Omental fat pad (tissue), 4 donors: ENCODE measurements around the gene HNRNPH2. TPM values are rescaled to one million over a fixed set of nuclear protein-coding genes. Genes with fewer than 3 reads are reported as not detected.

Experiments
- ATAC-seq: fragments of 150-250 bp; one replicate; pipeline ENCODE4 v1.9.1; 2016; ENCODE audit warnings: mild to moderate bottlenecking, moderate library complexity; ENCODE audit not compliant: low FRiP score
- DNase-seq: peaks from one replicate; pipeline ENCODE4 v3.0.0-alpha.2; 2019; ENCODE audit warnings: low spot score
- total RNA-seq, 4 donors: library from RNA; depleted of rRNA; stranded (reverse); fragments of >200 nt; gene quantifications; one replicate each; pipeline ENCODE4 v1.1.0, GENCODE V29; 2016
- TF ChIP-seq, protein P1 (sequence below), 3 donors: fragments of 450-650 bp; IDR thresholded peaks; one replicate each; pipeline ENCODE4 v1.5.1; 2016 to 2017; ENCODE audit warnings: antibody characterized with exemption in 3 of 3, mild to moderate bottlenecking in 3 of 3, moderate library complexity in 2 of 3

The HNRNPH2 gene
- total RNA-seq, 4 donors from 2014 or later = 49.3 to 60.8 (median 55.1) TPM

DNA sequence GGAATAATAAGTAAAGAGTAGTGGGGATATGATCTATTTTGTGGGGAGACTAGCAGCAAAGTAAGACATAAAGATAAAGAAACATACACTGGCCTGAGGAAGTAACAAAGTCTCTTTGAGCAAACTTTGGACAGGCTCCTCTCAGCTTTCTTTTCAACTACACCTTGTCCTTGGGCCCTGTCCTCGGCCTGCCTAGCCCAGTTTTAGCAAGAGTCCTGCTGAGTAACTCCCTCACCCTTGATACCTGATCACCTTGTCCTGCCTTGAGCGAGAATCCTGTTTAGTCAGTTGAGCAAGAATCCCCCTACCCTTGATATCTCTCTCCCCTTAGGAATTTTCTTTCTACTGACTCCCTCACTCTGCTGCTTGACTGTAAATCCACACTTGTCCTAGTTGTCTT lies 11.5 kb downstream of the HNRNPH2 start:
- DNase-seq (no peak), ATAC-seq (no peak)

DNA sequence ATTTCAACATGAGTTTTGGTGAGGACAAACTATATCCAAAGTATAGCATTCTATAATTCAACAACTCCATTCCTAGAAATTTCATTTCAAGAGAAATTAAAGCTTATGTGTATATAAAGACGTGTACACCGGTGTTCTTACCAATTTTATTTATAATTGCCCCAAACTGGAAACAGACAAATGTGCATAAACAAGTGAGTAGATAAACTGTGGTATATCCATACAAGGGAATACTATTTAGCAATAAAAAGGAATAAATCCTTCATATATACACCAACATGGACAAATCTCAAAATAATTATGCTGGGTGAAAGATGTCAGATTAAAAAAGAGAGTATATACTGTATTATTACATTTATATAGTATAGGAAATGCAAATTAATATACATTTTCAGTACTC lies 19.9 kb downstream of the HNRNPH2 start:
- DNase-seq = no peak
- no peak for ATAC-seq
- TF ChIP-seq, protein P1, sequence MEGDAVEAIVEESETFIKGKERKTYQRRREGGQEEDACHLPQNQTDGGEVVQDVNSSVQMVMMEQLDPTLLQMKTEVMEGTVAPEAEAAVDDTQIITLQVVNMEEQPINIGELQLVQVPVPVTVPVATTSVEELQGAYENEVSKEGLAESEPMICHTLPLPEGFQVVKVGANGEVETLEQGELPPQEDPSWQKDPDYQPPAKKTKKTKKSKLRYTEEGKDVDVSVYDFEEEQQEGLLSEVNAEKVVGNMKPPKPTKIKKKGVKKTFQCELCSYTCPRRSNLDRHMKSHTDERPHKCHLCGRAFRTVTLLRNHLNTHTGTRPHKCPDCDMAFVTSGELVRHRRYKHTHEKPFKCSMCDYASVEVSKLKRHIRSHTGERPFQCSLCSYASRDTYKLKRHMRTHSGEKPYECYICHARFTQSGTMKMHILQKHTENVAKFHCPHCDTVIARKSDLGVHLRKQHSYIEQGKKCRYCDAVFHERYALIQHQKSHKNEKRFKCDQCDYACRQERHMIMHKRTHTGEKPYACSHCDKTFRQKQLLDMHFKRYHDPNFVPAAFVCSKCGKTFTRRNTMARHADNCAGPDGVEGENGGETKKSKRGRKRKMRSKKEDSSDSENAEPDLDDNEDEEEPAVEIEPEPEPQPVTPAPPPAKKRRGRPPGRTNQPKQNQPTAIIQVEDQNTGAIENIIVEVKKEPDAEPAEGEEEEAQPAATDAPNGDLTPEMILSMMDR (IDR thresholded peaks at IDR 0.05) = no peak

More for the DNA sequence above, 11.5 kb downstream of the HNRNPH2 start:
- TF ChIP-seq, protein P1 (IDR thresholded peaks at IDR 0.05) = no peak

DNA sequence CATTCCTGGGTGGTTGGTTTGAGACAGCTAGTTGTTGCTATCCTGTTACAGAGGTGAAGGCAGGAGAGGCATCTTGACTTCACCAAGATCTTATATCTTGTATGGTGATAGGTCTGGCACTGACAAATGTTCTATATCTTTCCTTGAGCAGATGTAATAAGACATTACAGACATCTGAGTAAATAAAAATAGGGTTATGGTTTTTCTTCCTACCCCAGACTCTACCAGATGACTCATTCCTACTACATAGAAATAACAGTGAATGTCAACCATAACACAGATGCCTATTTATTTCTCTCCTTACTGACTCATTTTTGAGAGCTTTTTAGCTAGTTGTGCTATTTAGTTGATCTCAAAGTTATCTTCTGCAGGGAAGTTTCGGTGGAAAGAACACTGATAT lies 21.9 kb downstream of the HNRNPH2 start:
- no peak for DNase-seq
- TF ChIP-seq, protein P1 (IDR thresholded peaks at IDR 0.05) = no peak
- ATAC-seq = peak; percentile 44

DNA sequence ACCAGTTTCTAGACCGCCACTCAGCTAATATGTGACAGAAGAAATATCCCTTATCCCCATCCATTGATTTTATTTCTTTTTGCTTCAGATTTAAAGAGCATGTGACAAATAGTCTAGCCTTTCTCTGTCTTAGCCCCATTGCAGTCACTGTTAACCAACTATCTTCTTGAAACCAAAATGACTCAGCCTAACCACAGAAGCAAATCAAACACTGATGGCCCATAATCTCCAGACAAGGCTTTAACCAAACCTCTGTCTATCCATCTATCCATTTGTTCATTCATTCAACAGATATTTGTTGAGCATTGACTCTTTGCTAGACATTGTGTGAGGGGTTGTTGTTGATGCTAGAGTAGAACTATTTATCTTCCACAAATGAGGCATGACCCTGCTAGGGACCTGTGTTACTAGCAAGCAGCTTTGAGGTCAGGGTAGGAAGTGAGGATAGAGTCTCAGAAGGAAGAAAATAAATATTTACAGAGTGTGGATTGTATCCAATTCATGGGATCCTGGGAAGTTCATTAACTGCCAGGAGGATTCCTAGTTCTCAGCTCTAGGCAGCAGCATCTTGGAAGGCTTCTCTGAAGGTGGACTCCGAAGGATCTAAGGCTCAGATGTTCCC lies 22.5 kb downstream of the HNRNPH2 start:
- no peak for ATAC-seq
- no peak for DNase-seq
- TF ChIP-seq, protein P1 (IDR thresholded peaks at IDR 0.05) = no peak

DNA sequence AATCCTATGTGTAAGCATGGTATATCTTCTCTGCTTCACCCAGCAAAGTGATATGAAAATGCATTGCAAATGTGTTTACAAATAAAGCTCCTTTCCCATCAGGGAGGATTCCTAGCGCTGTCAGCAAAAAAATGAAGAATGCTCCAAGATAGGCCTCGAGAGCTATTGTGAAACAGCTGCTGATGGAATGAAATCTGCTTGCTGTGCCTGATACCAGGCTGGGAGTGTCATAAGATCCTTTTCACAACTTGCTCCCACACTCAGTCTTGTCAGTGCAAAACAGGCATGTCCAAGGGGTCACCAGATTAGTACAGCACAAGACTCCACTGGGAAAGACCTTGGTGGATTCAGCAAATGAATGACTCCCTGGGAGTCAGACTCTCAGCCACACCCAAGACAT lies 34.1 kb downstream of the HNRNPH2 start:
- ATAC-seq (peak; percentile 83), DNase-seq (no peak)
- TF ChIP-seq, protein P1 (IDR thresholded peaks at IDR 0.05) = no peak

DNA sequence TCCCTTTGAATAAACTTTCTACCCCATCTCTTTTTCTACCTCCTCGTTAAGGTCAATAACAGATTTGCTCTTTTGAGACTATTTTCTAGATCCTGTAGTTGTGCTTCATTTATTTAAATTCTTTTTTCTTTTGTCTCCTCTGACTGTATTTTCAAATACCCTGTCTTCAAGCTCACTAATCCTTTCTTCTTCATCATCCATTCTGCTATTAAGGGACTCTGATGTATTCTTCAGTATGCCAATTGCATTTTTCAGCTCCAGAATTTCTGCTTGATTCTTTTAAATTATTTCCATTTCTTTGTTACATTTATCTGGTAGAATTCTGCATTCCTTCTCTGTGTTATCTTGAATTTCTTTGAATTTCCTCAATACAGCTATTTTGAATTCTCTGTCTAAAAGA lies 41.3 kb downstream of the HNRNPH2 start:
- DNase-seq (no peak), ATAC-seq (no peak)
- TF ChIP-seq, protein P1 (IDR thresholded peaks at IDR 0.05) = no peak

DNA sequence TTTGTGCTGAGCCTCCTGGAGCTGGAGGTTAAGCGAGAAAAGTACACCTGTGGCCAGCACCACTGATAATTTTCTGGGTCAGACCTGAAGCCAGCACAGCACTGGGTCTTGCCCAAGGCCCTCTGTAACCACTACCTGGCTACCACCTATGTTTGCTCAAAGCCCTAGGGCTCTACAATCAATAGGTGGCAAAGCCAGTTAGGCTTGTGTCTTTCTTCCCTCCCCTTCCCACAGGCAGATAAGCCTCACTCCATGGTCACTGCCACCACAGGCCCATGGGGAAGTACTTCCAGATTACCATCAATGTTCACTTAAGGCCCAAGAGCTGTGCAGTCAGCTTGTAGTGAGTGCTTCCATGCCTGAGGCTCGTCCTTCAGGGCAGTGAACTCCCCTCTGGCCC lies 42.1 kb downstream of the HNRNPH2 start:
- no peak for DNase-seq
- TF ChIP-seq, protein P1 (IDR thresholded peaks at IDR 0.05) = no peak
- ATAC-seq = no peak
